Tongue (tissue), 2 donors: ENCODE measurements around the gene LY86. TPM values are rescaled to one million over a fixed set of nuclear protein-coding genes. Genes with fewer than 3 reads are reported as not detected.
A peak's percentile ranks its signal among the peaks of the same experiment; 100 is the strongest.

Experiments
- DNase-seq: peaks from one replicate; pipeline ENCODE4 v3.0.0-alpha.2; 2015
- total RNA-seq: library from RNA; depleted of rRNA; stranded (reverse); fragments of >200 nt; gene quantifications from one replicate; pipeline ENCODE4 v1.2.3, GENCODE V29; 2014

The LY86 gene
- total RNA-seq, 1 donor from 2014 or later: 0.72 TPM

DNA sequence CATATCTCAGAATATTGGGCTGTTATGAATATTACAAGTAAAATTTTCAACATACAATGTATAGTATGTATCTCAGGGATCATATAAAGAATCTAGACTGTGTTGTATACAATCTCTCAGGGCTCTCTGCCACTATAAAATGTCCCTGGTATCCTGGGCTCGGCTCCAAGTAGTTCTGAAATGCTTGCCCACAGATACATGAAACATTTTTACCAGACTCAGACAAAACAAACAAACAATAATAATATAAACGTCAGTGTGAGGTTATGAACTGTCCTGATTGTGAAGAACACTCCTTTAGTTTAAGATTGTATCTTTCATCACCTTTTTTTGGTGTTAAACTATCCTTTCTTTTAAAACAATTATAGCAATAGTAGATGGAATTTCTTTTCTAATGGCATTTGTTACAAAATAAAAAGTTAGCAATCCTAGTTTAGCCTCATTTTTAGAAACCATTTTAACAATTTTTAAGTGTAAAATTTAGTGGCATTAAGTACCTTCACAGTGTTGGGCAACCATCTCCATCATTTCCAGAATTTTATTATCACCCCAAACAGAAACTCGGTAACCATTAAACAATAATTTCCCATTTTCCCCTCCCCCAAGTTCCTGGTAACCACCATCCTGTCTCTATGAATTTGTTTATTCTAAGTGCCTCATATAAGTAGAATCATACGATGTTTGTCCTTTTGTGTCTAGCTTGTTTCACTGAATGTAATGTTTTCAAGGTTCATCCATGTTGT is 17.4 kb upstream of the LY86 start:
- no peak for DNase-seq

DNA sequence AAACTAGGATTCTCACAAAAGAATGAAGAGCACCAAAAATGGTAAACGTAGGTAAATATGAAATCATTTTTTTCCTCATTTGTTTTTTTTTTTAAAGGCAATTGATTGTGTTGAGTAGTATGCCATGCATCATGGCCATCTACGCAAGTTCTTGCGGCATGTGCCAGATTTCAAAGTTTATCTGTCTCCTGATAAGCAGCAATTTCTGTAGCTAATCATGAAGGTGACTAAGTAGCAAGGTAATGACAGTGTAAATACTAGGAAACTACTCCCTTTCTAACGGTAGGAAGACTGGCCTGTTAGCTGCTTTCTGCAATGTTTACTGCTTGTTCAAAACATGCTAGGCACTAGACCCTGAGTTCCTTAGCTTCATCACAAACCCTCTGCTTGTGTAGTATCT is 13.4 kb upstream of the LY86 start:
- DNase-seq: no peak

- DNase-seq: no peak
Observed at GRCh38 chr6:6577735-6578134, 10.8 kb upstream of the LY86 start.

- no peak for DNase-seq
Observed at GRCh38 chr6:6579281-6579680, 9.2 kb upstream of the LY86 start.

- no peak for DNase-seq
Observed at GRCh38 chr6:6580225-6580856, 8.2 kb upstream of the LY86 start.

DNA sequence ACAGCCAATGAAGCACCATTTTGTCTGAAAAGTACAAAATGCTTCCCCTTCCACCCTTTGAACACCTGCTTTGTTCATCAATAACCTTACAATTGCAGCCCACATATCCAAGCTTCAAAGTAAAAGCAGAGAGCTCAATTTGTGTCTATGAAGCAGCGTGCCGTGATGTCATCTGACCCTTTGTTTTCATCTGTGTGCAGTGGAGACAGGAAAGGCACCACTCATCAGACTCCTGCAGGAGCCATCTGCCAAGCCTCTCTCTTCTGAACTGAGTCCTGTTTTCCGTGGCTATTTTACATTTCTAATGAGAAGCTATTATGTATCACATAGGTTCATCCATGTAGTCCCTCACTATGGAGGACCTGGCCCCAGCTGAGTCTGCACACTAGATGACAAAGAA is 7.5 kb upstream of the LY86 start:
- no peak for DNase-seq

GRCh38 chr6:6582131-6582530 is 6.4 kb upstream of the LY86 start:
- peak; percentile 45 for DNase-seq

GRCh38 chr6:6583836-6584235 is 4.7 kb upstream of the LY86 start:
- DNase-seq: no peak

DNA sequence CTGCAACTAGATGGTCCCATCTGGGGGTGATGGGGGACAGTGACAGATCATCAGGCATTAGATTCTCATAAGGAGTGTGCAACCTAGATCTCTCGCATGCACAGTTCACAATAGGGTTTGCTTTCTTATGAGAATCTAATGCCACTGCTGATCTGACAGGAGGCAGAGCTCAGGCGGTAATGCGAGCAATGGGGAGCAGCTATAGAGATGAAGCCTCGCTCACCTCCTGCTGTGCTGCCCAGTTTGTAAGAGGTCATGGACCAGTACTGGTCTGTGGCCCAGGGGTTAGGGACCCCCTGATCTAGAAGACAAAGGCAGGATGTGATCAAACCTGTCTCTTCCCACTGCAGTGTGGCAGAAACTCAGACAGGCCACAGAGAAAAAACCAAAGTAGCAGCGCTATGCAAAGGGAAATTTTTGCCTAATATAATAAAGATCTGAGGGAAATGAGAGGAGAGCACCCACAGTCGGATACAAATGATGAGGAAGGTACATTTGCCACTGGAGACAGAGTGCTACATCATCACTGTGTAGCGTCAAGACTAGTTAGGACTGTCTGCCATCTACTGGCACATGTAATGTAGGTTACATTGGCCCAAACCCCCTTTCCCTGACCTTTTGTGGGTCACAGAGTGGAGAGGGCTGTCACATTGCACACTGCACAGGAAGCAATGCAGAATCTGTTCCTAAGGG is 4.1 kb upstream of the LY86 start:
- no peak for DNase-seq

DNA sequence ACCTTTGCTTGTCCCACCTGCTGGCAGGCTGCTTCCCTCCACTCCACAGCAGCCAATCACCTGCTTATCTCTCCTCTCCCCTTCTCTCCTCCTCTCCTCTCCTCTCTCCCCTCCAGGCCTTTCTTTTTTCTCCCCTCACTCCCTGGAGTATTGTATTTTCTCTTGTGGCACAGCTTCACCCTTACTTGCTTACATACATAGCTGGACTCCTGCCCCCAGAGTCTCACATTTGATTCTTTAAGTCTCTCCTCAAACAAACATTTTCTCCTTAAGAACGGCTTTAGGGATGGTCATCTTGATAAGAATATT is 3.6 kb upstream of the LY86 start:
- no peak for DNase-seq

DNA sequence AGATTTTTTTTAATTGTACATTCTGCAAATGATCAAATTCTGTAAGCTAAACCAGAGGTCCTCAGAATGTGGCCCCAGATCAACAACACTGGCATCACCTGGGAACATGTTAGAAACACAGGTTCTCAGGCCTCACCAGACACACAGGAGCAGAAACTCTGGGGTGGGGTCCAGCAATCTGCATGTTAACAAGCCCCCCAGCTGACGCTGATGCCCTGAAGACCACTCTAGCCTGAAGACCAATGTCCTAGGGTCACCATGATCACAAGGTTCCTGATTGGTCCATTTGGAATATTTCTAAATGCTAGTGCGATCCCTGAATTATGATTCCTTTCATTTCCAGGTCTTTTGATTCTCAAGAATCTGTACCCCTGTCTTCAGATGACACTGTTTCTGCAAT is 2.4 kb upstream of the LY86 start:
- no peak for DNase-seq

DNA sequence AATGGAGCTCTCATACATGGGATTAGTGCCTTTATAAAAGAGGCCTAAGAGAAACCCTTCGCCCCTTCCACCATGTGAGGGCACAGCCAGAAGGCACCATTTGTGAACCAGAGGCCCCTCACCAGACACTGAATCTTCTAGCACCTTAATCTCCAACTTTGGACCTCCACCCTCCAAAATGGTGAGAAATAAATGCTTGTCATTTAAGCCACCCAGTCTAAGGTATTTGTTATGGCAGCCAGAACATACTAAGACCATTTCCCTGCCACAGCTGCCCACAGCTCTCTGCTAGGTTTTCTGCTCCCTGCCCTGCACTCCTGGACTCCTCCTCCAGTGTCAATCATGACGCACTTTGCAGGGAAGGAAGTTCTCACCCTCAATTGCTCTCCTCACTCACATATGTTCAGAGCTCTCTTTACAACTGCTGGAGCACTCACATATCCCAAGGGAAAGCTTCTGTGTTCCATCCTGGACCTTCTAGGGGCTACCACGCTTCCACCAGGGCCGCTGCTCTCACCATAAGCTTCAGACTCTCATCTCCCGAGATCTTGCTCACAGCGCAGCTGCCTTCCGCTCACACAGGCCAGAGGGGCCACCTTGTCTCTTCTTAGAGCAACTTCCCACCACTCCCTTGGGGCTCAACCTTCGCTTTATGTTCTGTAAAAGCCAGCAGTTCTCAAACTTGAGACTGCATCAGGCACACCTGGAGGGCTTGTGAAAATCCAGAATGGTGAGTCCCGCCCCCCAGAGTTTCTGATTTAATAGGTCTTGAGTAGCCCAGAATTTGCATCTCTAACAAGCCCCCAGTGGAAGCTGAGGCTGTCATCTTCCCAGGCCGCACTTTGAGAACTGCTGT is 1.6 kb upstream of the LY86 start:
- peak; percentile 75 for DNase-seq

DNA sequence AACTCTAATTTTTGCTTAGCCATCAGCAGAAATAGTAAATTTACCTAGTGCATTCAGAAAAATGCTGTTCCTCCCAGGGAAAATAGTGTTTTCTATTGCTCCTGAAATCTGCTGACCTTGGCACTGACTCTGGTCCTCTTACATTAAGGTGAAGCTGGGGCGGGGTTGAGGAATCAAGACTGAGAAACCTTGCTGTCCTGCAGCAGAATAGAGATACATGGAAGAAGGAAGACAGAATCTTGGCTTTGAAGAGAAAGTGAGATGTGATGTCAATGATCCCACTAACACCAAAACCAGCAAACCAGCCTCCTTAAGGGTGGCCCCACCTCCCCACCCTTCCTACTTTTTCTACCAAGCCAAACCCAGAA is 840 bp upstream of the LY86 start:
- DNase-seq: no peak

GRCh38 chr6:6588924-6589709 is 597 bp downstream of the LY86 start:
- no peak for DNase-seq

DNA sequence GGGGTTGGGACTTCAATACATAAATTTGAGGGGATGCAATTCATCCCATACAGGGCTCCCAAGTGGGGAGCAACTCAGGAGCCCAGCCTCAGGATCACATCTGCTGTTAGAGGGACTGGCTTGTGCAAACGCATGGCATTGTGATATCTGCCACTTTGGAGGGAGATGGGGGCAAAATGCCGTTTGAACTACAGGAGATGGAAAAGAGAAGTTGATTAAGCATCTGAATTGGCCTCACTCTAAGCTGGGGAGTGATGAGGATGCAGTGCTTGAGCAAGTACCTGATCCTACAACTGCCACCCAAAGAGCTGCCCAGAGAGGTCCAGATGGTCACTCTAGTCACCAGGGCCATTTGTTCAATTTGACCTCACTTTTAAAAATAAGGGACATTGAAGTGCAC is 2.0 kb downstream of the LY86 start:
- DNase-seq: no peak

DNA sequence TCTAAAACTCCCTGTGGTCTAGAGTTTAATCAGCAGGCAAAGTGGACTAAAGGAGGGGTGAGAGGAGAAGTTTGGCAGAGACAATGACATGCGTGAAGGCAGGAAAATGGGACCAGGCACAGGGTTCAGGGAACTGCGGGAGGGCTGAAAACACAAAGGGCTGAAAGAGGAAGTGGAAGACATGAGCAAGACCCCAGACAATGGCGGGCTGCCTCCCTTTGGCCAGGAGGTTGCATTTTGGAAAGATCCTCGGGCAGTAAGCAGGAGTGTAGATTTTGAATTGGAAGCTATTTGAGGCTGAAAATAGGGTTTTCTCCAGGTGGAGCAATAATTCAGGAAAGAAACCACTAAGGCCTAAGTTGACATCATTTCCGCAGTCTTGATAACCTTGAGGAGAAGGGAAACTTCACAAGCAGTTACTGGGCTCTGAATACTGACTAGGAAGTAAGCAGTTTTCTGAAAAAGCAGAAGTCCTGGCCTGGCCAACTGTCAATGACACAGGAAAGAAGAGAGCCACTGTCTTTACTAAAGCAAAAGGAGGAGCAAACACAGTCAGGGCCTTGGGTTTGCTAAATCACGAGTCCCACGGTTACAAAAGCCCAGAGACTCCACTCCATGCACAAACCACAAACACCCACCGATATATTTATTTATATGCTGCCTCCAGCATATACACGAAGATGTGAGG is 3.4 kb downstream of the LY86 start:
- DNase-seq: no peak

DNA sequence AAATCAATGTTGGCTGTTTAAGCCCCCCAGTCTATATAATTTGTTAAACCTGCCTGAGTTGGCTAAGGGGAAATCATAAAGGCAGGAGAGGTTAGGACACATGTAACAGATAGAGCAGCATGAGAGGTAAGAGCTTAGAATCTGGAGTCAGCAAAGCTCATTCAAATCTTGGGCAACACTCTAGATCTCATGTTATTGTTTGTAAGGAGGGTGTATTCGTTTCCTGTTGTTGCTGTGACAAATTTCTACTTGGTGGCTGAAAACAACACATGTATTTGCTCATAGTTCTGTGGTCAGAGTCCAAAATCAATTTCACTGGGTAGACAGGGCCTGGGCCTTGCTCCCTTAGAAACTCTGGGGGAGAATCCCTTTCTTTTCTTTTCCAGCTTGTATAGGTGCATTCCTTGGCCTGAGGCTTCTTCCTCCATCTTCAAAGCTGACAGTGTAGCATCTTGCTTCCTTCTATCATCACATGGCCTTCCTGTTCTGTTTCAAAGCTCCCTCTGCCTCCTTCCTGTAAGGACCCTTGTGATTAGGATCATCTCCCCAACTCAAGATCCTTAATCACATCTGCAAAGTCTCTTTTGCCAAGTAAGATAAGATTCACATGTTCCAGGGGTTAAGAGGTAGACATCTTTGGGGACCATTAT is 4.4 kb downstream of the LY86 start:
- DNase-seq: no peak

DNA sequence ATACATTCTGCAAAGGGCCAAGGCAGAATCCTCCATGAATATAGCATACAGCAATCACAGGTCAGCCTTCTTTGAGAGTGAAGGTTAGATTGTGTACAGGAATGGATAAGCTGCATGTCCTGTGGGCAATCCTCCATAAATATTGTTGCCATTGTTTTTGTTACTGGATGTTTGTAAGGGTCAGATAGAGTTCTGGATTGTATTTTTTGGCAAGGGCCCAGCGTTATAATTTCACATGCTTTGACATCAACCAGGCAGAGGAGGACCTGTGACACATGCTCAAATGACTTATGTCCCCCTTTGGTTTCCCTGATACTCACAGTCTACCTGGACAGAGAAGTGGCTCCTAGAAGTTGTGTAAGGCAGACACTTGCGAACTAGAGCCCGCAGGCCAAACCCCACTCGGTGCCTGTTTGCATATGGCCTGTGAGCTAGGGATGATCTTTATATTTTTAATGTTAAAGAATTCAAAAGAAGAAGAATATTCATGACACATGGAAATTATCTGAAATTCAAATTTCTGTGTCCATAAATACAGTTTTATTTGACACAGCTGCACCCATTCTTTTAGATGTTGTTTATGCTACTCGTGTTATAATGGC is 5.4 kb downstream of the LY86 start:
- DNase-seq: no peak

DNA sequence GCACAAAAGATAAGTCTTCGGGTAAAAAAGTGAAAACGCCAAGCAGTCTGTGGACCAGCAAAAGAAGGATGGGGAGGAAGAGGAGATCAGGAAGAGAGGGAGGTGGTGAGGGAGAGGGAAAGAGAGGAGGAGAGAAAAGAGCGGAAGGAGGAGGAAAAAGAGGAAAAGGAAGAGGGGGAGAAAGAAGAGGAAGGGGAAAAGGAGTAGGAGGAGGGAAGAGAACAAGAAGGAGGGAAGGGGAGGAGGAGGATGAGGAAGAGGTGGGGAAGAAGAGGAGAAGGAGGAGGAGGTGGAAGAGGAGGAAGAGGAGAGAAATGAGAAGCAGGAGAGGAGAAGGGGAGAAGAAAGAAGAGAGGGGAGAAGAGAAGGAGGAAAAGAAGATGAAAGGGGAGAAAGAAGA is 6.5 kb downstream of the LY86 start:
- no peak for DNase-seq

DNA sequence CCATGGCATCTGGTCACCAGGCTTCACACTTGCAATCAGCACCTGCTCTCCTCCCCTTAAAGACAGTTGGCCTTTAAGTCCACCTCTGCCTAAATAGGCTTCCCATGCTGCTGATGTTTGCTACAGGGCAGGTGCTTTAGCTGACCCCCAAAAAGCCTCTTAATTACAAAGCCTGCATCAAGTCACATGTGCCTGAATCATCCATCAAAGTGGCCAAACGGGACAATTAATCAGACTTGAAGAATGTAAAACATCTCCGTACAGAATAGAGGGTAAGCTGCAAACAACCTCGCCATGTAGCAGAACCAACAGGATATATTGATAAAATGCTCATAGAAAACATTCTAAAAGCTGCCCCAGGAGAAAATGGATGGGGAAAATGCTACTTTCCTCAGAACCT is 7.4 kb downstream of the LY86 start:
- no peak for DNase-seq
